Measurements from ENCODE around the gene VSIG10.

- TF ChIP-seq CTCF (optimal IDR thresholded peaks at IDR 0.05 in 1 of 3, IDR thresholded peaks at IDR 0.05 in 1 of 3, conservative IDR thresholded peaks at IDR 0.05 in 1 of 3; ENCODE audit: extremely low read depth in 1 of 3, insufficient read depth in 2 of 3, low read length in 3 of 3) (no peak), EZH2 (IDR thresholded peaks at IDR 0.05; ENCODE audit: low read length) (no peak)
Observed at GRCh38 chr12:118103601-118104382, at the start of gene VSIG10.
